GM18951 (cell line): ENCODE results near the gene MED31.

Experiments
- POLR2A ChIP-seq: IDR thresholded peaks from 4 replicates; pipeline ENCODE4 v1.6.1; 2011; ENCODE audit warnings: mild to moderate bottlenecking; ENCODE audit not compliant: insufficient read length, insufficient read depth; ENCODE audit errors: extremely low read depth
- in situ Hi-C: fragments of 300-500 bp; cut with MboI; formaldehyde crosslinking; loops from one replicate; pipeline ENCODE4 v1.12.0; 2022; ENCODE audit warnings: low sequenced_read_pairs, mixed read lengths, inconsistent platforms; ENCODE audit not compliant: unreplicated experiment

MED31 gene

GRCh38 chr17:6684460-6684783 lies 33.0 kb upstream of the MED31 start:
- in situ Hi-C loops = no loop called here
- no peak for TF ChIP-seq POLR2A

GRCh38 chr17:6683730-6684459 lies 32.5 kb upstream of the MED31 start:
- TF ChIP-seq POLR2A = no peak
- in situ Hi-C loops = no loop called here

- in situ Hi-C loops = no loop called here
- TF ChIP-seq POLR2A = no peak
Observed at GRCh38 chr17:6683081-6683684, 31.8 kb upstream of the MED31 start.

GRCh38 chr17:6682339-6682738 lies 30.9 kb upstream of the MED31 start:
- in situ Hi-C loops = no loop called here
- TF ChIP-seq POLR2A = no peak

GRCh38 chr17:6681671-6682070 lies 30.3 kb upstream of the MED31 start:
- in situ Hi-C loops = no loop called here
- no peak for TF ChIP-seq POLR2A

DNA sequence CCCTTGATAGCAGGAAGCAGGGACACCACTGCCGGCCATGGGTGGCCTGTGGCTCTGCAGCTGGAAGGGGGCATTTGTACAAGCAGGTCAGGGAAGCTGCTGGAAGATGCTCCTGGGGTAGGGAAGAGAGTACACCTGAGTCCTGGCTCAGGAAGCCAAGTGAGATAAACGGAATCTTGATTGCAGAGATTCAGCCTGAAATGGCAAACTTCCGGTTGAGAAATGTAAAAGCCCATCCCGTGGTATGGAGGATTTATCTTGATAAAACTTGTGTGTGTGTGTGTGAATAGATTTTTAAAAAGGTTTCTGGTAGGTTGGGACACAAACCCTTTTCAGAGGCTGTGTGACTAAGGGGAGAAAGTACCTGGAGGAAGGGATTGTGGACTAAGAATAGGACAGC lies 29.8 kb upstream of the MED31 start:
- TF ChIP-seq POLR2A = no peak
- in situ Hi-C loops = no loop called here

- in situ Hi-C loops = no loop called here
- TF ChIP-seq POLR2A = no peak
Observed at GRCh38 chr17:6679241-6679640, 27.8 kb upstream of the MED31 start.

- no peak for TF ChIP-seq POLR2A
- in situ Hi-C loops = no loop called here
Observed at GRCh38 chr17:6677946-6678345, 26.5 kb upstream of the MED31 start.

GRCh38 chr17:6677158-6677831 lies 25.9 kb upstream of the MED31 start:
- no peak for TF ChIP-seq POLR2A

GRCh38 chr17:6676802-6677157 lies 25.4 kb upstream of the MED31 start:
- no peak for TF ChIP-seq POLR2A
- in situ Hi-C loops = no loop called here

More at GRCh38 chr17:6677158-6677831, 25.9 kb upstream of the MED31 start:
- in situ Hi-C loops = no loop called here

GRCh38 chr17:6675201-6675825 lies 23.9 kb upstream of the MED31 start:
- in situ Hi-C loops = no loop called here
- TF ChIP-seq POLR2A = no peak

DNA sequence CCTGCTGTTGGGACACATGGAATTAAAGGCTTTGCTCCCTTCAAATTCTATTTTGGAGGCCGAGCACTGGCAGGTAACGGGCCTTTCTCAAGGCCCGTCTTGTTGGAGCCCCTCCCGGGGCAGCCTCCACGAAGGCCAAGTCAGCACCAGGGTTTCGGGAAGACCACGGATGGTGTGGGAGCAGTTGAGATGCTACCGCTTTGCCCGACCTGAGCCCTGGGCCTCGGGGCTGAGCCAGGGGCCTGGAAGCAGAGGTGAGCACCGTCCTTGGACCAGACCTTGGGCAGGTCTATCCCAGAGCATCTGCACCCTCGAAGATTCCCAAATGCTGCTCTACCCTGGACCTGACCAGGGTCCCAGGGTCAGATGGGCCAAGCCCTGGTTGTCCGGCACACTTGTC lies 23.2 kb upstream of the MED31 start:
- in situ Hi-C loops = no loop called here
- TF ChIP-seq POLR2A = no peak

- TF ChIP-seq POLR2A = no peak
- in situ Hi-C loops = no loop called here
Observed at GRCh38 chr17:6671431-6671830, 20.0 kb upstream of the MED31 start.

DNA sequence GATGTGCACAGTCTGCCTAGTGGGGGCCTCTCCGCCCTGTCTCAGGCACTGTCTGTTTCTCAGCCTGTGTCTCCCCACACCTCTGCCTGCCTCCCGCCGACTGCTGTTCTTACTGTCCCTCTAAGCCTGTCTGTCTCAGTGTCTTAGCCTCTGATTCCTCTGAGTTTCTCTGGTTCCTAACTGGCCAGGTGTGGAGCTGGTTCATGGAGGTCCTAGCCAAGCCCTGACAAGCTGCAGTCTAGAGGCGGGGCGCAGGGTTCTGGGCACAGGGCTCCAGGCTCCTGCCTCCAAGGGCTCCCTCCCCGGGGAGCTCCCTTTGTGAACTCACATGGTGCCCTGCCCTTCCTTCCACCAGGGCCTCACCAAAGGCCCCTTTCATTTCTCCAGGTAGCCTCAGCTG lies 19.6 kb upstream of the MED31 start:
- TF ChIP-seq POLR2A = no peak
- in situ Hi-C loops = no loop called here
